NCI-H2196 (cell line): Measurements from ENCODE around the gene LCE1E.

ENCODE experiments used
- DNase-seq: peaks from one replicate; lab custom pipeline; 2025; ENCODE audit not compliant: unreplicated experiment; lab: John Stamatoyannopoulos, UW

LCE1E gene

GRCh38 chr1:152786077-152786476 lies at the start of gene LCE1E:
TSS of gene LCE1E (plus strand) at chr1:152786257. CDS start at chr1:152787300, 1,043 bp downstream.
- no peak for DNase-seq

- DNase-seq = no peak
These were observed 48.1 kb upstream of the LCE1E start for GRCh38 chr1:152737997-152738396.

- no peak for DNase-seq
These were observed 46.2 kb upstream of the LCE1E start for GRCh38 chr1:152739841-152740240.

- DNase-seq = no peak
These were observed 44.4 kb upstream of the LCE1E start for GRCh38 chr1:152741656-152742055.

GRCh38 chr1:152743371-152744145 lies 42.5 kb upstream of the LCE1E start:
- DNase-seq = no peak

- no peak for DNase-seq
These were observed 40.8 kb upstream of the LCE1E start for GRCh38 chr1:152745289-152745704.

GRCh38 chr1:152745765-152746444 lies 40.2 kb upstream of the LCE1E start:
- DNase-seq = no peak

- DNase-seq = no peak
These were observed 38.2 kb upstream of the LCE1E start for GRCh38 chr1:152747831-152748230.

- no peak for DNase-seq
These were observed 33.8 kb upstream of the LCE1E start for GRCh38 chr1:152752225-152752624.

- DNase-seq = no peak
These were observed 32.5 kb upstream of the LCE1E start for GRCh38 chr1:152753586-152753985.

- DNase-seq = no peak
These were observed 29.2 kb upstream of the LCE1E start for GRCh38 chr1:152756872-152757271.

GRCh38 chr1:152757747-152758146 lies 28.3 kb upstream of the LCE1E start, which contains the start of gene KPRP:
TSS of gene KPRP (plus strand) at chr1:152758025. CDS start at chr1:152759589, 1,564 bp downstream.
- no peak for DNase-seq

- no peak for DNase-seq
These were observed 27.4 kb upstream of the LCE1E start for GRCh38 chr1:152758636-152759035.

GRCh38 chr1:152759453-152760173 lies 26.4 kb upstream of the LCE1E start:
- no peak for DNase-seq

- no peak for DNase-seq
These were observed 25.4 kb upstream of the LCE1E start for GRCh38 chr1:152760551-152761190.

- no peak for DNase-seq
These were observed 24.3 kb upstream of the LCE1E start for GRCh38 chr1:152761609-152762213.

GRCh38 chr1:152768847-152769533 lies 17.1 kb upstream of the LCE1E start:
- DNase-seq = no peak

- no peak for DNase-seq
These were observed 15.6 kb upstream of the LCE1E start for GRCh38 chr1:152770411-152770810.

GRCh38 chr1:152774875-152775274 lies 11.2 kb upstream of the LCE1E start, which contains the start of gene LCE1F:
TSS of gene LCE1F (plus strand) at chr1:152775140. CDS start at chr1:152776372, 1,232 bp downstream.
- no peak for DNase-seq

- no peak for DNase-seq
These were observed 9.7 kb upstream of the LCE1E start for GRCh38 chr1:152776361-152776760.
